Mesendoderm (in vitro differentiated cells): ENCODE data around the gene PKD1.

Source experiments
- DNase-seq: peaks from one replicate; pipeline ENCODE4 v3.0.0; 2013
- H2AK5ac ChIP-seq: 2 replicates; pipeline ENCODE4 v1.6.1; 2013; ENCODE audit warnings: low read length, inconsistent platforms
- H2BK120ac ChIP-seq: 2 replicates; pipeline ENCODE4 v1.6.1; 2013; ENCODE audit warnings: low read depth, mild to moderate bottlenecking, low read length, moderate library complexity, mixed read lengths
- H2BK15ac ChIP-seq: replicated peaks from 2 replicates; pipeline ENCODE4 v1.6.1; 2013; ENCODE audit warnings: low read depth, mild to moderate bottlenecking, moderate library complexity
- H2BK5ac ChIP-seq: 2 replicates; pipeline ENCODE4 v1.6.1; 2013; ENCODE audit warnings: low read length, inconsistent platforms
- H3K18ac ChIP-seq: 2 replicates; pipeline ENCODE4 v1.6.1; 2013; ENCODE audit warnings: mild to moderate bottlenecking, low read length, mixed read lengths
- H3K23ac ChIP-seq: one replicate; pipeline ENCODE4 v1.6.1; 2013; ENCODE audit warnings: low read length
- H3K27ac ChIP-seq: 2 replicates; pipeline ENCODE4 v1.5.1; 2013; ENCODE audit warnings: low read depth, mild to moderate bottlenecking, inconsistent platforms, low read length, moderate library complexity
- H3K27me3 ChIP-seq: 2 replicates; pipeline ENCODE4 v1.6.1; 2013; ENCODE audit warnings: low read length, control low read depth, mild to moderate bottlenecking, inconsistent platforms; ENCODE audit not compliant: insufficient read depth, poor library complexity
- H3K36me3 ChIP-seq: 2 replicates; pipeline ENCODE4 v1.6.1; 2013; ENCODE audit warnings: low read length, inconsistent platforms; ENCODE audit not compliant: control insufficient read depth, insufficient read depth
- H3K4ac ChIP-seq: one replicate; pipeline ENCODE4 v1.6.1; 2013; ENCODE audit warnings: low read depth, mild to moderate bottlenecking, low read length, moderate library complexity
- H3K4me1 ChIP-seq: 2 replicates; pipeline ENCODE4 v1.6.1; 2013; ENCODE audit warnings: low read depth, low read length, inconsistent platforms; ENCODE audit not compliant: control insufficient read depth
- H3K4me2 ChIP-seq: 2 replicates; pipeline ENCODE4 v1.6.1; 2013; ENCODE audit warnings: low read length
- H3K4me3 ChIP-seq: 2 replicates; pipeline ENCODE4 v1.5.1; 2013; ENCODE audit warnings: mild to moderate bottlenecking, low read length
- H3K56ac ChIP-seq: one replicate; pipeline ENCODE4 v1.6.1; 2013; ENCODE audit warnings: low read length
- H3K79me1 ChIP-seq: 2 replicates; pipeline ENCODE4 v1.6.1; 2013; ENCODE audit warnings: low read length, inconsistent platforms
- H3K79me2 ChIP-seq: 2 replicates; pipeline ENCODE4 v1.6.1; 2013; ENCODE audit warnings: mild to moderate bottlenecking, low read length; ENCODE audit not compliant: control insufficient read depth, insufficient read depth
- H3K9ac ChIP-seq: 2 replicates; pipeline ENCODE4 v1.6.1; 2013; ENCODE audit warnings: low read length, inconsistent platforms
- H4K5ac ChIP-seq: one replicate; pipeline ENCODE4 v1.6.1; 2013; ENCODE audit warnings: low read length
- H4K8ac ChIP-seq: one replicate; pipeline ENCODE4 v1.6.1; 2013; ENCODE audit warnings: low read depth, mild to moderate bottlenecking, control low read depth, low read length, moderate library complexity
- WGBS: extraction: QIAGEN DNeasy Blood & Tissue Kit; methylation state at CpG from one replicate; pipeline ENCODE4 v1.1.7; 2013; ENCODE audit warnings: low lambda C conversion rate, missing lambda C conversion rate; ENCODE audit not compliant: insufficient coverage; ENCODE audit errors: extremely low coverage; 5-methylcytosine and 5-hydroxymethylcytosine counted together

PKD1 gene

GRCh38 chr16:2077696-2078095 lies 58.0 kb downstream of the PKD1 start:
- Histone ChIP-seq H3K36me3 (peaks cover 3% of the 10 kb centered on the region), H3K4ac (no peak overlapping the region)
- WGBS, result no CpG with 5 or more reads among the region's 21 CpGs

GRCh38 chr16:2077016-2077415 lies 58.7 kb downstream of the PKD1 start:
- no peak overlapping the region for H4K5ac ChIP-seq
- H3K79me2 ChIP-seq, result no peaks in the 10 kb centered on the region
- H2BK5ac ChIP-seq, result no peak overlapping the region
- H2BK120ac ChIP-seq, result no peak overlapping the region
- no peak overlapping the region for H2AK5ac ChIP-seq
- no peak overlapping the region for H3K4me3 ChIP-seq
- no peak overlapping the region for H3K23ac ChIP-seq
- no peak overlapping the region for H2BK15ac ChIP-seq
- H3K4me1 ChIP-seq, result no peaks in the 10 kb centered on the region
- no peak for DNase-seq
- H4K8ac ChIP-seq, result no peak overlapping the region
- H3K9ac ChIP-seq, result no peak overlapping the region
- no peak overlapping the region for H3K56ac ChIP-seq
- WGBS, result no CpG with 5 or more reads among the region's 17 CpGs
- H3K27me3 ChIP-seq, result no peaks in the 10 kb centered on the region
- H3K36me3 ChIP-seq, result peaks cover 3% of the 10 kb centered on the region
- no peak overlapping the region for H3K4ac ChIP-seq
- H3K79me1 ChIP-seq, result no peaks in the 10 kb centered on the region
- no peak overlapping the region for H3K4me2 ChIP-seq
- no peak overlapping the region for H3K18ac ChIP-seq
- H3K27ac ChIP-seq, result no peak overlapping the region

More at GRCh38 chr16:2077696-2078095, 58.0 kb downstream of the PKD1 start:
- DNase-seq, result no peak
- no peaks in the 10 kb centered on the region for H3K79me2 ChIP-seq
- H2BK15ac ChIP-seq, result no peak overlapping the region
- H3K9ac ChIP-seq, result no peak overlapping the region
- H2BK120ac ChIP-seq, result no peak overlapping the region
- no peaks in the 10 kb centered on the region for H3K79me1 ChIP-seq
- no peak overlapping the region for H3K4me3 ChIP-seq
- H3K27ac ChIP-seq, result no peak overlapping the region
- H4K5ac ChIP-seq, result no peak overlapping the region
- no peaks in the 10 kb centered on the region for H3K4me1 ChIP-seq
- H3K23ac ChIP-seq, result no peak overlapping the region
- H3K4me2 ChIP-seq, result no peak overlapping the region
- H3K27me3 ChIP-seq, result no peaks in the 10 kb centered on the region
- no peak overlapping the region for H2AK5ac ChIP-seq
- no peak overlapping the region for H3K18ac ChIP-seq
- no peak overlapping the region for H2BK5ac ChIP-seq
- no peak overlapping the region for H4K8ac ChIP-seq
- no peak overlapping the region for H3K56ac ChIP-seq

- H3K4me3 ChIP-seq, result no peak overlapping the region
- H3K23ac ChIP-seq, result no peak overlapping the region
- H2AK5ac ChIP-seq, result no peak overlapping the region
- no peaks in the 10 kb centered on the region for H3K27me3 ChIP-seq
- no peak for DNase-seq
- no peaks in the 10 kb centered on the region for H3K79me1 ChIP-seq
- H3K36me3 ChIP-seq, result peaks cover 3% of the 10 kb centered on the region
- no peak overlapping the region for H2BK5ac ChIP-seq
- no peaks in the 10 kb centered on the region for H3K4me1 ChIP-seq
- H4K8ac ChIP-seq, result no peak overlapping the region
- H3K27ac ChIP-seq, result no peak overlapping the region
- no CpG with 5 or more reads among the region's 28 CpGs for WGBS
- no peak overlapping the region for H4K5ac ChIP-seq
- H2BK15ac ChIP-seq, result no peak overlapping the region
- no peak overlapping the region for H3K4me2 ChIP-seq
- H2BK120ac ChIP-seq, result no peak overlapping the region
- H3K9ac ChIP-seq, result no peak overlapping the region
- H3K56ac ChIP-seq, result no peak overlapping the region
- H3K18ac ChIP-seq, result no peak overlapping the region
- no peaks in the 10 kb centered on the region for H3K79me2 ChIP-seq
- H3K4ac ChIP-seq, result no peak overlapping the region
Measured at GRCh38 chr16:2076072-2076865, 59.4 kb downstream of the PKD1 start.

- H3K23ac ChIP-seq, result no peak overlapping the region
- H2BK5ac ChIP-seq, result no peak overlapping the region
- no peak overlapping the region for H2BK15ac ChIP-seq
- H3K27me3 ChIP-seq, result no peaks in the 10 kb centered on the region
- no peaks in the 10 kb centered on the region for H3K79me2 ChIP-seq
- no peak overlapping the region for H4K5ac ChIP-seq
- H3K9ac ChIP-seq, result no peak overlapping the region
- H3K56ac ChIP-seq, result no peak overlapping the region
- H4K8ac ChIP-seq, result no peak overlapping the region
- DNase-seq, result no peak
- H3K4me2 ChIP-seq, result no peak overlapping the region
- H3K4ac ChIP-seq, result no peak overlapping the region
- peaks cover 3% of the 10 kb centered on the region for H3K36me3 ChIP-seq
- no peaks in the 10 kb centered on the region for H3K4me1 ChIP-seq
- H3K4me3 ChIP-seq, result no peak overlapping the region
- WGBS, result no CpG with 5 or more reads among the region's 24 CpGs
- no peak overlapping the region for H2AK5ac ChIP-seq
- H3K18ac ChIP-seq, result no peak overlapping the region
- H3K79me1 ChIP-seq, result no peaks in the 10 kb centered on the region
- no peak overlapping the region for H3K27ac ChIP-seq
- no peak overlapping the region for H2BK120ac ChIP-seq
Measured at GRCh38 chr16:2075631-2076030, 60.1 kb downstream of the PKD1 start.

GRCh38 chr16:2074071-2074470 lies 61.6 kb downstream of the PKD1 start:
- Histone ChIP-seq H3K79me1 (no peaks in the 10 kb centered on the region), H3K9ac (no peak overlapping the region), H3K4me3 (no peak overlapping the region), H3K36me3 (peaks cover 1% of the 10 kb centered on the region), H2BK120ac (no peak overlapping the region), H3K4me1 (no peaks in the 10 kb centered on the region), H3K27ac (no peak overlapping the region), H3K79me2 (no peaks in the 10 kb centered on the region), H3K4ac (no peak overlapping the region), H2BK5ac (no peak overlapping the region), H3K56ac (no peak overlapping the region), H4K5ac (no peak overlapping the region), H2BK15ac (no peak overlapping the region), H3K18ac (no peak overlapping the region), H3K4me2 (no peak overlapping the region), H2AK5ac (no peak overlapping the region), H3K23ac (no peak overlapping the region), H4K8ac (no peak overlapping the region), H3K27me3 (no peaks in the 10 kb centered on the region)
- DNase-seq, result no peak
- no CpG with 5 or more reads among the region's 20 CpGs for WGBS

GRCh38 chr16:2072926-2073325 lies 62.8 kb downstream of the PKD1 start:
- Histone ChIP-seq H4K5ac (no peak overlapping the region), H3K4me2 (no peak overlapping the region), H3K79me2 (no peaks in the 10 kb centered on the region), H3K4ac (no peak overlapping the region), H3K4me3 (no peak overlapping the region), H3K18ac (no peak overlapping the region), H3K9ac (no peak overlapping the region), H2BK120ac (no peak overlapping the region), H2AK5ac (no peak overlapping the region), H4K8ac (no peak overlapping the region), H3K79me1 (no peaks in the 10 kb centered on the region), H2BK5ac (no peak overlapping the region), H2BK15ac (no peak overlapping the region), H3K4me1 (no peaks in the 10 kb centered on the region), H3K23ac (no peak overlapping the region), H3K27ac (no peak overlapping the region), H3K56ac (no peak overlapping the region), H3K27me3 (no peaks in the 10 kb centered on the region), H3K36me3 (peaks cover 1% of the 10 kb centered on the region)
- no CpG with 5 or more reads among the region's 8 CpGs for WGBS
- DNase-seq, result no peak
